ENCODE data around the gene DLGAP5. TPM values are rescaled to one million over a fixed set of nuclear protein-coding genes. Genes with fewer than 3 reads are reported as not detected.

DLGAP5 gene
- total and polyA plus RNA-seq, 2 of the 13 experiments (the other 11 are each of a cell fraction or from before 2014, with no cell fraction given): 7.7 to 55.8 TPM

- no peak overlapping the region for H3K9ac ChIP-seq (ENCODE audit: insufficient read depth, low read depth, low read length)
- FAIRE-seq (no peak), DNase-seq (ENCODE audit: low spot score) (no peak), ATAC-seq (no peak)
- 95% methylated on average over 7 of the region's 7 CpGs for WGBS (ENCODE audit: low lambda C conversion rate)
- ChIA-PET POLR2A (no interaction called here), CTCF (ENCODE audit: low intra/inter-chr PET ratio, low total read pairs) (no interaction called here)
- in situ Hi-C loops (cut with HindIII; ENCODE audit: extremely low pct_ligation_motif_present, low pct_unique_long_range_greater_than_20kb) (no loop called here), intact Hi-C loops (cut with micrococcal nuclease; ENCODE audit: unreplicated experiment) (no loop called here)
- no peaks in the 10 kb centered on the region for H3K36me3 ChIP-seq (replicated peaks in 1 of 2; ENCODE audit: control insufficient read depth in 1 of 2, insufficient read depth in 2 of 2, low read length in 2 of 2)
- no peak overlapping the region for H3K27ac ChIP-seq (ENCODE audit: extremely low read length, insufficient read depth, low read length)
- H3K27me3 ChIP-seq (ENCODE audit: control insufficient read depth in 1 of 2, insufficient read depth in 2 of 2, low read length in 2 of 2): no peaks in the 10 kb centered on the region
- TF ChIP-seq HNF4A (CRISPR knock-in tag; IDR thresholded peaks at IDR 0.05) (no peak), XRCC5 (optimal IDR thresholded peaks at IDR 0.05; ENCODE audit: low read length) (no peak), SMAD1 (CRISPR knock-in tag; IDR thresholded peaks at IDR 0.05; ENCODE audit: borderline replicate concordance, low read depth) (no peak), MIER3 (CRISPR knock-in tag; IDR thresholded peaks at IDR 0.05; ENCODE audit: borderline replicate concordance) (no peak)
- no peaks in the 10 kb centered on the region for H3K9me3 ChIP-seq (ENCODE audit: low read length)
- H4K20me1 ChIP-seq (ENCODE audit: insufficient read depth, low read length): no peaks in the 10 kb centered on the region
- peaks cover 69% of the 10 kb centered on the region for H3K4me1 ChIP-seq (ENCODE audit: insufficient read depth, low read length)
- no TSS peak for BruUV-seq (replicated peaks)
- H3K4me2 ChIP-seq (ENCODE audit: low read depth, low read length): no peak overlapping the region
- no peaks in the 10 kb centered on the region for H3K79me2 ChIP-seq (ENCODE audit: insufficient read depth, low read length)
- H2AFZ ChIP-seq (ENCODE audit: low read length): no peak overlapping the region
- H3K4me3 ChIP-seq (replicated peaks in 1 of 3; ENCODE audit: insufficient read depth in 1 of 3, low read depth in 2 of 3, low read length in 3 of 3): no peak overlapping the region
These were observed 85.4 kb downstream of the DLGAP5 start for GRCh38 chr14:55105991-55106390.

- BruUV-seq (replicated peaks): no TSS peak
- TF ChIP-seq FOXO4 (CRISPR knock-in tag; conservative IDR thresholded peaks at IDR 0.05): 0 out of 2 replicates have a peak, but pooled peaks have one; percentile 1
- TF ChIP-seq ZNF441 (CRISPR knock-in tag; IDR thresholded peaks at IDR 0.05; ENCODE audit: borderline replicate concordance): no peak
- TF ChIP-seq ZNF629 (CRISPR knock-in tag; conservative IDR thresholded peaks at IDR 0.05): peak; percentile 69
- TF ChIP-seq ZNF761 (CRISPR knock-in tag; conservative IDR thresholded peaks at IDR 0.05): no peak
- no peak for TF ChIP-seq CERS6 (CRISPR knock-in tag; IDR thresholded peaks at IDR 0.05)
- TF ChIP-seq TEAD3 (CRISPR knock-in tag; optimal IDR thresholded peaks at IDR 0.05; ENCODE audit: borderline replicate concordance): peak; percentile 37
- H3K27me3 ChIP-seq (ENCODE audit: control insufficient read depth in 1 of 2, insufficient read depth in 2 of 2, low read length in 2 of 2): no peaks in the 10 kb centered on the region
- in situ Hi-C loops (cut with HindIII; ENCODE audit: extremely low pct_ligation_motif_present, low pct_unique_long_range_greater_than_20kb) (no loop called here), intact Hi-C loops (cut with micrococcal nuclease; ENCODE audit: unreplicated experiment) (loop anchor here (2.0 kb wide), 1 partner anchor 25 kb away; the partner anchor contains the start of gene LGALS3)
- no peak for FAIRE-seq
- peaks cover 61% of the 10 kb centered on the region for H3K4me1 ChIP-seq (ENCODE audit: insufficient read depth, low read length)
- H3K36me3 ChIP-seq (replicated peaks in 1 of 2; ENCODE audit: control insufficient read depth in 1 of 2, insufficient read depth in 2 of 2, low read length in 2 of 2): no peaks in the 10 kb centered on the region
- ChIA-PET POLR2A (interaction anchor here (0.8 to 2.8 kb wide), 9 partner anchors 10 to 53 kb away, joined by 3 to 19 read pairs (median 12); partner anchors contain the start of genes LGALS3 and MAPK1IP1L), CTCF (ENCODE audit: low intra/inter-chr PET ratio, low total read pairs) (no interaction called here)
- H3K27ac ChIP-seq (ENCODE audit: extremely low read length, insufficient read depth, low read length): peak overlapping the region; percentile 89
- peak overlapping the region; percentile 78 for H3K9ac ChIP-seq (ENCODE audit: insufficient read depth, low read depth, low read length)
- ATAC-seq: no peak
- no peak for DNase-seq (ENCODE audit: low spot score)
- WGBS (ENCODE audit: low lambda C conversion rate): 85% methylated on average over 6 of the region's 6 CpGs
- H3K4me2 ChIP-seq (ENCODE audit: low read depth, low read length): peak overlapping the region; percentile 83
- H2AFZ ChIP-seq (ENCODE audit: low read length): peak overlapping the region; percentile 66
- no peaks in the 10 kb centered on the region for H3K79me2 ChIP-seq (ENCODE audit: insufficient read depth, low read length)
- H4K20me1 ChIP-seq (ENCODE audit: insufficient read depth, low read length): no peaks in the 10 kb centered on the region
- no peaks in the 10 kb centered on the region for H3K9me3 ChIP-seq (ENCODE audit: low read length)
- peak overlapping the region in 1 of 3 experiments; percentile 71; a peak in 2 of 6 replicates for H3K4me3 ChIP-seq (replicated peaks in 1 of 3; ENCODE audit: insufficient read depth in 1 of 3, low read depth in 2 of 3, low read length in 3 of 3)
These were observed 87.1 kb downstream of the DLGAP5 start for GRCh38 chr14:55103971-55104954.
